Measurements from ENCODE around the gene RCBTB2. TPM values are rescaled to one million over a fixed set of nuclear protein-coding genes. Genes with fewer than 3 reads are reported as not detected.

The RCBTB2 gene
- total and polyA plus RNA-seq, 2 donors (not counting 3 experiments of a cell fraction or from before 2014, with no cell fraction given), result 10.7 to 12.6 TPM

- no TSS peak for BruUV-seq (replicated peaks)
- FAIRE-seq (no peak), DNase-seq (ENCODE audit: low read depth, low spot score) (no peak)
- Histone ChIP-seq H3K9me3 (replicated peaks; ENCODE audit: control insufficient read depth, insufficient read depth, low read length) (no peaks in the 10 kb centered on the region), H3K4me3 (replicated peaks in 1 of 3; ENCODE audit: insufficient read depth in 1 of 3, low read depth in 1 of 3, low read length in 3 of 3) (no peak overlapping the region), H3K9me1 (replicated peaks; ENCODE audit: control insufficient read depth, extremely low read depth, insufficient read depth, low read length) (no peaks in the 10 kb centered on the region), H4K20me1 (replicated peaks; ENCODE audit: control insufficient read depth, extremely low read depth, insufficient read depth, low read length) (no peaks in the 10 kb centered on the region), H3K4me1 (ENCODE audit: control insufficient read depth, extremely low read depth, insufficient read depth, low read length) (peaks cover 38% of the 10 kb centered on the region), H3K27me3 (ENCODE audit: control insufficient read depth in 2 of 2, insufficient read depth in 2 of 2, low read length in 2 of 2) (no peaks in the 10 kb centered on the region), H3K27ac (ENCODE audit: insufficient read depth, low read depth, low read length) (no peak overlapping the region), H3K9ac (replicated peaks; ENCODE audit: extremely low read depth, insufficient read depth, low read length) (no peak overlapping the region), H3K36me3 (ENCODE audit: control insufficient read depth in 2 of 2, extremely low read depth in 1 of 2, insufficient read depth in 2 of 2, low read length in 2 of 2) (no peaks in the 10 kb centered on the region), H2AFZ (ENCODE audit: low read depth, low read length) (no peak overlapping the region), H3K79me2 (ENCODE audit: control insufficient read depth, insufficient read depth, low read length) (no peaks in the 10 kb centered on the region), H3K4me2 (ENCODE audit: insufficient read depth, low read length) (no peak overlapping the region)
- no peak for TF ChIP-seq FOS (IDR thresholded peaks at IDR 0.05; ENCODE audit: borderline replicate concordance, insufficient read depth, low read length)
- TF ChIP-seq POLR2AphosphoS5 (IDR thresholded peaks at IDR 0.05; ENCODE audit: insufficient read depth, low read depth, low read length), result no peak
- no peak for TF ChIP-seq EZH2 (IDR thresholded peaks at IDR 0.05; ENCODE audit: borderline replicate concordance, low read depth, low read length, severe bottlenecking)
- TF ChIP-seq MAX (IDR thresholded peaks at IDR 0.05; ENCODE audit: insufficient read depth, insufficient read length), result no peak
- no peak for TF ChIP-seq JUN (IDR thresholded peaks at IDR 0.05; ENCODE audit: borderline replicate concordance, insufficient read depth, insufficient read length, low read depth)
- TF ChIP-seq CTCF (IDR thresholded peaks at IDR 0.05; ENCODE audit: extremely low read depth in 1 of 2, insufficient read depth in 1 of 2, low read depth in 1 of 2, low read length in 2 of 2), result no peak
- no peak for TF ChIP-seq POLR2A (IDR thresholded peaks at IDR 0.05; ENCODE audit: low read depth, low read length)
- TF ChIP-seq GATA2 (IDR thresholded peaks at IDR 0.05; ENCODE audit: insufficient read depth, insufficient read length, low read depth, low read length), result no peak
- TF ChIP-seq MYC (IDR thresholded peaks at IDR 0.05; ENCODE audit: low read depth, low read length), result no peak
- intact Hi-C loops (cut with micrococcal nuclease), result no loop called here
- ChIA-PET CTCF (interaction anchor here (1.0 kb wide), 1 partner anchor 90 kb away, joined by 5 read pairs; no protein-coding TSS in a partner anchor), POLR2A (no interaction called here)
- dilution Hi-C loops (cut with MboI; ENCODE audit: extremely low pct_ligation_motif_present, low sequenced_read_pairs), result no loop called here
Measured at GRCh38 chr13:48490241-48490640, 42.6 kb downstream of the RCBTB2 start.

All from endothelial cell of umbilical vein (primary cell).